Kidney epithelial cell (primary cell): Measurements from ENCODE around the gene RNASE13. TPM values are rescaled to one million over a fixed set of nuclear protein-coding genes. Genes with fewer than 3 reads are reported as not detected.

ENCODE experiments used
- DNase-seq: peaks from one replicate; pipeline ENCODE4 v3.0.0-alpha.2; 2010; ENCODE audit warnings: low read depth
- H3K27me3 ChIP-seq: 2 replicates; pipeline ENCODE4 v1.6.0; 2011; ENCODE audit warnings: low read length; ENCODE audit not compliant: control insufficient read depth, insufficient read depth
- H3K36me3 ChIP-seq: 2 replicates; pipeline ENCODE4 v1.5.1; 2011; ENCODE audit warnings: low read length; ENCODE audit not compliant: control insufficient read depth, insufficient read depth
- H3K4me3 ChIP-seq: 2 replicates; pipeline ENCODE4 v1.5.1; 2011; ENCODE audit warnings: low read depth, mild to moderate bottlenecking, control low read depth, low read length
- CTCF ChIP-seq: IDR thresholded peaks from 2 replicates; pipeline ENCODE4 v1.5.1; 2011; ENCODE audit warnings: mild to moderate bottlenecking, moderate library complexity, low read length, control low read depth, inconsistent platforms; ENCODE audit not compliant: insufficient read depth, poor library complexity, severe bottlenecking
- total RNA-seq: library from RNA; depleted of rRNA; stranded (reverse); fragments of >200 nt; gene quantifications from 2 replicates; pipeline ENCODE4 v1.2.3, GENCODE V29; 2015

The RNASE13 gene, protein sequence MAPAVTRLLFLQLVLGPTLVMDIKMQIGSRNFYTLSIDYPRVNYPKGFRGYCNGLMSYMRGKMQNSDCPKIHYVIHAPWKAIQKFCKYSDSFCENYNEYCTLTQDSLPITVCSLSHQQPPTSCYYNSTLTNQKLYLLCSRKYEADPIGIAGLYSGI
- not detected in 2 replicates for total RNA-seq

- H3K27me3 ChIP-seq, result peaks cover 8% of the 10 kb centered on the region
These were observed at the start of gene RNASE13 for GRCh38 chr14:21034707-21035106. Gene RNASE13, minus strand, starts transcription at chr14:21034807. Its CDS starts 519 bp downstream, at chr14:21034288.

DNA sequence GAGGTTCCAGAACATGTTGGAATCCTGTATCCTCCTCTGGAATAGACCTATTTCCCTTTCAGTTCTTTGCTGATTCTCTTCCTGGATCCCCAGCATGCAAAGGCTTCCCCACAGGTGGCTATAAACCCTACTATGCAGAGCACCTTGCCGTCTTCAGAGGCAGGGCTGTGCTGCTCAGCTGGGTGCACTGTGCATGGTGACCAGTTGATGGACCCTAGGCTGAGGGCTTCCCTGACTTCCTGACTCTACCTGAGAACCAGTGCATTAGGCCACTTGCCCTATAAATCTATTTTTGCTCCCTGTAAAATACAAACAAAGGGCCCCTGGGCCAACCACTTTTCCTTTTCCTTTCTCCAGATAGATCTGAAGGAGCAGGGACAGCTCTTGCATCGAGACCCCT, 49.8 kb upstream of the RNASE13 start:
- H3K4me3 ChIP-seq, result no peak overlapping the region
- H3K36me3 ChIP-seq, result peaks cover 3% of the 10 kb centered on the region
- no peak for DNase-seq
- no peaks in the 10 kb centered on the region for H3K27me3 ChIP-seq
- TF ChIP-seq CTCF, result no peak

More at GRCh38 chr14:21034707-21035106, at the start of gene RNASE13:
- no peak for DNase-seq
- TF ChIP-seq CTCF, result no peak
- H3K4me3 ChIP-seq, result no peak within 1 kb of the TSS
- no peaks in the 10 kb centered on the region for H3K36me3 ChIP-seq

GRCh38 chr14:21083565-21084325, 49.1 kb upstream of the RNASE13 start:
- no peak overlapping the region for H3K4me3 ChIP-seq
- peaks cover 3% of the 10 kb centered on the region for H3K36me3 ChIP-seq
- no peak for DNase-seq
- H3K27me3 ChIP-seq, result no peaks in the 10 kb centered on the region
- TF ChIP-seq CTCF, result no peak

- Histone ChIP-seq H3K27me3 (no peaks in the 10 kb centered on the region), H3K4me3 (no peak overlapping the region), H3K36me3 (peaks cover 4% of the 10 kb centered on the region)
- no peak for TF ChIP-seq CTCF
- DNase-seq, result no peak
These were observed 47.0 kb upstream of the RNASE13 start for GRCh38 chr14:21081521-21082142.

DNA sequence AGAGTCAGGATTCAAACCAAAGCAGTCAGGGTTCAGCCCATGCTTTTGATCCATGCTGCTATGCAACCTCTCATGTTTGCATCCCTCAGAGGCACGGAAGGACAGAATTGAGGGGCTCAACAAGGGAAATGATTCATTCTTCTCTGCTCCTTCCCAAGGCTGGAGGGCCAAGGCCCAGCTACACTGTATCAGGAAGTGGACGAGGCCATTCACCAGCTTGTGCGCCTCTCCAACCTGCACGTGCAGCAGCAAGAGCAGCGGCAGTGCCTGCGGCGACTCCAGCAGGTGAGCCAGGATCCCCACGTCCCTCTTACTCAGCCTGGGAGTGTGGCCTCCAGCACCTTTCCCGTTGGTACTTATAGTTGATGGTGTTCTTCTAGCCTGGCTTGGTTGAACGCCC, 44.1 kb upstream of the RNASE13 start:
- Histone ChIP-seq H3K4me3 (no peak overlapping the region), H3K27me3 (no peaks in the 10 kb centered on the region), H3K36me3 (peaks cover 12% of the 10 kb centered on the region)
- TF ChIP-seq CTCF, result no peak
- no peak for DNase-seq
